Measurements from ENCODE around the gene ZNF821. TPM values are rescaled to one million over a fixed set of nuclear protein-coding genes. Genes with fewer than 3 reads are reported as not detected.
A peak's percentile ranks its signal among the peaks of the same experiment; 100 is the strongest.

ZNF821 gene
- total RNA-seq, 1 experiment from 2014 or later, result 3.4 TPM

DNA sequence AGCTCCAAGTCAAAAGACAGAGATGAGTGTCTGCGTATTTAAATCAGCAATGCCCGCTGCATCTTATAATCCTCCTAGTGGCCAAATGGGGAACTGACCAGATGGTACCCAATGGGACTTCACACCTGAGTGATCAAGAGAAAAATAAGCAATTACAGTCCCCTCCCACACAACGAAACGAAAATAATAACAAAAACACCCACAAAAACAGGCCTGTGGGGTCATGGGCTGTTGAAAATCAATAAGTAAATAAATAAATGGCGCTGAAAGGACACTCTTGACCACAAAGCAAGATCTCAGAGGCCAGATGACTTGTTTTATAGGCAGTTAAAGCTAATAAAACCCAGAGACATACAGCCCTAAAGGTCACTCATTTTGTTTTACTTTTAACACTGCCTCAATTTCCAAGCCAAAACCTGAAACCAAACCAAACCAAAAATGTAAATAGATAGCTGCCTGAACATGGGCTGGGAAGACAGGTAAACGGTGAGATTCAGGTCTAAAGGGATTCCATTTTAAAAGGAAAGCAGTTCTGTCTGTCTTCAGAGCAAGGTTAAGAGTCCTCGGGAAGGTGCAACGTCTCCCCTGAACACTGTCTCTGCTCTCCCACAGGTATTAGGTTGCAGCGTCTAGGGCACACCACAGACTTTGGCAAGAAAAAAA, 1.3 kb downstream of the ZNF821 start:
- no peaks in the 10 kb centered on the region for H3K9me3 Mint-ChIP-seq (ENCODE audit: unreplicated experiment)
- peak; percentile 85 for DNase-seq (ENCODE audit: unreplicated experiment)
- peaks cover 23% of the 10 kb centered on the region for H3K36me3 Mint-ChIP-seq (ENCODE audit: insufficient read depth, unreplicated experiment)
- H3K27me3 Mint-ChIP-seq (ENCODE audit: insufficient read depth, unreplicated experiment), result no peaks in the 10 kb centered on the region
- H3K4me1 Mint-ChIP-seq (ENCODE audit: insufficient read depth, unreplicated experiment), result peaks cover 9% of the 10 kb centered on the region
- BruUV-seq (replicated peaks), result TSS peak; percentile 33
- ChIA-PET POLR2A (interaction anchor here (0.6 to 5.4 kb wide), 24 partner anchors 12 to 399 kb away, joined by 3 to 141 read pairs (median 3); partner anchors contain the start of genes AP1G1, ATXN1L, DHX38 and IST1), CTCF (interaction anchor here (0.6 to 3.0 kb wide), 45 partner anchors 9 to 1124 kb away, joined by 3 to 23 read pairs (median 4); partner anchors contain the start of genes AP1G1 and IST1)
- TF ChIP-seq, protein P1, sequence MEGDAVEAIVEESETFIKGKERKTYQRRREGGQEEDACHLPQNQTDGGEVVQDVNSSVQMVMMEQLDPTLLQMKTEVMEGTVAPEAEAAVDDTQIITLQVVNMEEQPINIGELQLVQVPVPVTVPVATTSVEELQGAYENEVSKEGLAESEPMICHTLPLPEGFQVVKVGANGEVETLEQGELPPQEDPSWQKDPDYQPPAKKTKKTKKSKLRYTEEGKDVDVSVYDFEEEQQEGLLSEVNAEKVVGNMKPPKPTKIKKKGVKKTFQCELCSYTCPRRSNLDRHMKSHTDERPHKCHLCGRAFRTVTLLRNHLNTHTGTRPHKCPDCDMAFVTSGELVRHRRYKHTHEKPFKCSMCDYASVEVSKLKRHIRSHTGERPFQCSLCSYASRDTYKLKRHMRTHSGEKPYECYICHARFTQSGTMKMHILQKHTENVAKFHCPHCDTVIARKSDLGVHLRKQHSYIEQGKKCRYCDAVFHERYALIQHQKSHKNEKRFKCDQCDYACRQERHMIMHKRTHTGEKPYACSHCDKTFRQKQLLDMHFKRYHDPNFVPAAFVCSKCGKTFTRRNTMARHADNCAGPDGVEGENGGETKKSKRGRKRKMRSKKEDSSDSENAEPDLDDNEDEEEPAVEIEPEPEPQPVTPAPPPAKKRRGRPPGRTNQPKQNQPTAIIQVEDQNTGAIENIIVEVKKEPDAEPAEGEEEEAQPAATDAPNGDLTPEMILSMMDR (IDR thresholded peaks at IDR 0.05; ENCODE audit: unreplicated experiment), result peak; percentile 75
- H3K27ac Mint-ChIP-seq (ENCODE audit: low read depth, unreplicated experiment), result peak overlapping the region; percentile 61
- intact Hi-C loops (cut with micrococcal nuclease), result loop anchor here (1.0 kb wide), 1 partner anchor 79 kb away; no protein-coding TSS in a partner anchor
- H3K4me3 Mint-ChIP-seq (ENCODE audit: unreplicated experiment), result peak overlapping the region; percentile 86

DNA sequence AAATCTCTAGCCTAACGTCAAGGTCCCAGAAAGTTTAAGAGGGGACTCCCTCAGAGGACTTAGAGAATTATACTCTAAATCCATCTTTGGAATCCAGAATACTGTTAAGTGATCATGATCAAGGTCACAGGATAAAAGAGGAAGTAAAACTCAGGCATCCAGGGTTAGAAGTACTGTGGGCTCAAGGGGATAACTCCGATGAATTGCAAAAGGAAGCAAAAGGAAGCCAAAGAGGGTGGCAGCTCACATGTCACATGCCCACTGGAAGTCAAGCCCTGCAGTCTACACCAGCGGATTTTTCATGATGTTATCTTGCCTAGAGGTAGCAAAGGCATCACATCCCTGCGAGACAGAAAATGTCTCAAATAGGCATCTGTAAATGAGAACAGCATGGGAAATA, 3.8 kb downstream of the ZNF821 start:
- Mint-ChIP-seq H3K4me3 (ENCODE audit: unreplicated experiment) (no peak overlapping the region), H3K27me3 (ENCODE audit: insufficient read depth, unreplicated experiment) (no peaks in the 10 kb centered on the region), H3K27ac (ENCODE audit: low read depth, unreplicated experiment) (no peak overlapping the region), H3K9me3 (ENCODE audit: unreplicated experiment) (no peaks in the 10 kb centered on the region), H3K36me3 (ENCODE audit: insufficient read depth, unreplicated experiment) (peaks cover 23% of the 10 kb centered on the region), H3K4me1 (ENCODE audit: insufficient read depth, unreplicated experiment) (peaks cover 9% of the 10 kb centered on the region)
- TF ChIP-seq, protein P1 (IDR thresholded peaks at IDR 0.05; ENCODE audit: unreplicated experiment), result no peak
- BruUV-seq (replicated peaks), result no TSS peak
- intact Hi-C loops (cut with micrococcal nuclease), result no loop called here
- CTCF ChIA-PET, result interaction anchor here (0.7 kb wide), 1 partner anchor 81 kb away, joined by 3 read pairs; no protein-coding TSS in a partner anchor
- no peak for DNase-seq (ENCODE audit: unreplicated experiment)
- POLR2A ChIA-PET, result interaction anchor here (0.8 to 4.7 kb wide), 3 partner anchors 16 to 72 kb away, joined by 3 to 66 read pairs (median 5); partner anchors contain the start of genes AP1G1 and ATXN1L

DNA sequence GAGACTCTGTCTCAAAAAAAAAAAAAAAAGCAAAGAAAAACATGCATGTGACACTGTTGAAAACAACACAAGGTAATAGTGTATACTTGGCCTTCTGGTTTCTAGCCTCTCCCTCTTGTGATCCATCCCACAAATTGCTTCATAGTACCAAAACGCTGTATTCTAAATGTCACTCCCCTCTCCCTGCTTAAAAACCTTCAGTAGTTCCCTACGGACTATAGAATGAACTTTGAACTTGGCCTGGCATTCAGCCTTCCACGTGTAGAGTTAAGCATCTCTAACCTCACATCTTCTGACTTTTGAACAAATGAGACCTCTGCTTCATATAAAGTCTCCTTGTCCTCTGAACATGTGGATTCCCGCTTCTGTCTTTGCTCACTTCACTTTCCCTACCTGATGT, 5.1 kb downstream of the ZNF821 start:
- intact Hi-C loops (cut with micrococcal nuclease), result no loop called here
- H3K4me3 Mint-ChIP-seq (ENCODE audit: unreplicated experiment), result no peak overlapping the region
- H3K27me3 Mint-ChIP-seq (ENCODE audit: insufficient read depth, unreplicated experiment), result no peaks in the 10 kb centered on the region
- H3K9me3 Mint-ChIP-seq (ENCODE audit: unreplicated experiment), result no peaks in the 10 kb centered on the region
- no TSS peak for BruUV-seq (replicated peaks)
- TF ChIP-seq, protein P1 (IDR thresholded peaks at IDR 0.05; ENCODE audit: unreplicated experiment), result no peak
- peaks cover 9% of the 10 kb centered on the region for H3K4me1 Mint-ChIP-seq (ENCODE audit: insufficient read depth, unreplicated experiment)
- no peak overlapping the region for H3K27ac Mint-ChIP-seq (ENCODE audit: low read depth, unreplicated experiment)
- no peak for DNase-seq (ENCODE audit: unreplicated experiment)
- CTCF ChIA-PET, result interaction anchor here (0.7 kb wide), 1 partner anchor 19 kb away, joined by 8 read pairs; no protein-coding TSS in a partner anchor
- H3K36me3 Mint-ChIP-seq (ENCODE audit: insufficient read depth, unreplicated experiment), result peaks cover 23% of the 10 kb centered on the region
- POLR2A ChIA-PET, result interaction anchor here (1.5 kb wide), 1 partner anchor 32 kb away, joined by 5 read pairs; the partner anchor contains the start of gene ATXN1L

DNA sequence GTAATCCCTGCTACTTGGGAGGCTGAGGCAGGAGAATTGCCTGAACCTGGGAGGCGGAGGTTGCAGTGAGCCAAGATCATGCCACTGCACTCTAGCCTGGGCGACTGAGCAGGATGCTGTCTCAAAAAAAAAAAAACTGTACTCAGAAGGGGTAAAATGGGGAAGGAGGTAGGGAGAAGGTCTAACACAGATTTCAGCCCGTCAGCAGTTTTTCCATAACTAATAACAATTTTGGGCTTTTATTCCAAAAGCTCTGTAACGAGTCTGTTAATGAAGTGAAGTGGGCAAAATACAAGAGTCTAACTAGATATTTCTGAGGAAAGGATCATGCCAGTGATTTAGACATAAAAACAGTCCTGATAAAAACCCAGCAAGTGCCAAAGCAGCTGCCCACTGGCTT, 10.8 kb downstream of the ZNF821 start:
- TF ChIP-seq, protein P1 (IDR thresholded peaks at IDR 0.05; ENCODE audit: unreplicated experiment), result no peak
- H3K4me1 Mint-ChIP-seq (ENCODE audit: insufficient read depth, unreplicated experiment), result no peaks in the 10 kb centered on the region
- no peak for DNase-seq (ENCODE audit: unreplicated experiment)
- ChIA-PET POLR2A (interaction anchor here (1.0 to 1.1 kb wide), 2 partner anchors 22 to 27 kb away, joined by 4 read pairs; partner anchors contain the start of genes ATXN1L and IST1), CTCF (interaction anchor here (0.6 to 2.3 kb wide), 3 partner anchors 9 to 165 kb away, joined by 3 to 11 read pairs (median 8); partner anchors contain the start of gene ZNF821)
- no peak overlapping the region for H3K4me3 Mint-ChIP-seq (ENCODE audit: unreplicated experiment)
- intact Hi-C loops (cut with micrococcal nuclease), result no loop called here
- H3K9me3 Mint-ChIP-seq (ENCODE audit: unreplicated experiment), result no peaks in the 10 kb centered on the region
- BruUV-seq (replicated peaks), result no TSS peak
- no peak overlapping the region for H3K27ac Mint-ChIP-seq (ENCODE audit: low read depth, unreplicated experiment)
- H3K27me3 Mint-ChIP-seq (ENCODE audit: insufficient read depth, unreplicated experiment), result no peaks in the 10 kb centered on the region
- peaks cover 4% of the 10 kb centered on the region for H3K36me3 Mint-ChIP-seq (ENCODE audit: insufficient read depth, unreplicated experiment)
